ENCODE data around the gene ROR2.

ROR2 gene

GRCh38 chr9:91604451-91605179 is 345.4 kb downstream of the ROR2 start:
- DNase-seq = no peak

- DNase-seq = no peak
Observed at GRCh38 chr9:91603932-91604331, 346.1 kb downstream of the ROR2 start.

- DNase-seq = no peak
Observed at GRCh38 chr9:91599564-91599963, 350.5 kb downstream of the ROR2 start.

- DNase-seq = no peak
Observed at GRCh38 chr9:91591627-91592026, 358.4 kb downstream of the ROR2 start.

- no peak for DNase-seq
Observed at GRCh38 chr9:91589101-91589553, 360.9 kb downstream of the ROR2 start.

- no peak for DNase-seq
Observed at GRCh38 chr9:91586282-91586681, 363.7 kb downstream of the ROR2 start.

GRCh38 chr9:91583966-91584365 is 366.1 kb downstream of the ROR2 start:
- DNase-seq = no peak

- no peak for DNase-seq
Observed at GRCh38 chr9:91583161-91583875, 366.7 kb downstream of the ROR2 start.

- no peak for DNase-seq
Observed at GRCh38 chr9:91582181-91582580, 367.8 kb downstream of the ROR2 start.

- no peak for DNase-seq
Observed at GRCh38 chr9:91580136-91580535, 369.9 kb downstream of the ROR2 start.

- no peak for DNase-seq
Observed at GRCh38 chr9:91578911-91579310, 371.1 kb downstream of the ROR2 start.

- DNase-seq = no peak
Observed at GRCh38 chr9:91577633-91578061, 372.4 kb downstream of the ROR2 start.

- no peak for DNase-seq
Observed at GRCh38 chr9:91572811-91573210, 377.2 kb downstream of the ROR2 start.

GRCh38 chr9:91572044-91572443 is 378.0 kb downstream of the ROR2 start:
- no peak for DNase-seq

- DNase-seq = no peak
Observed at GRCh38 chr9:91571036-91571435, 379.0 kb downstream of the ROR2 start.

- no peak for DNase-seq
Observed at GRCh38 chr9:91567642-91568274, 382.3 kb downstream of the ROR2 start.

- no peak for DNase-seq
Observed at GRCh38 chr9:91564081-91564670, 385.9 kb downstream of the ROR2 start.

- DNase-seq = no peak
Observed at GRCh38 chr9:91562416-91562815, 387.6 kb downstream of the ROR2 start.

GRCh38 chr9:91560301-91560700 is 389.7 kb downstream of the ROR2 start:
- no peak for DNase-seq

GRCh38 chr9:91558879-91559278 is 391.1 kb downstream of the ROR2 start:
- DNase-seq = no peak

- DNase-seq = no peak
Observed at GRCh38 chr9:91558395-91558794, 391.6 kb downstream of the ROR2 start.

GRCh38 chr9:91557327-91557726 is 392.7 kb downstream of the ROR2 start:
- DNase-seq = no peak

- no peak for DNase-seq
Observed at GRCh38 chr9:91555132-91555531, 394.9 kb downstream of the ROR2 start.

GRCh38 chr9:91549177-91549576 is 400.9 kb downstream of the ROR2 start:
- DNase-seq = no peak
